NB4 (cell line): Measurements from ENCODE around the gene BIRC5.

ENCODE experiments used
- MYC ChIP-seq: IDR thresholded peaks from 2 replicates; pipeline ENCODE4 v1.6.1; 2011; ENCODE audit warnings: low read depth, low read length
- POLR2A ChIP-seq: IDR thresholded peaks from 2 replicates; pipeline ENCODE4 v1.6.1; 2011; ENCODE audit warnings: mild to moderate bottlenecking; ENCODE audit not compliant: insufficient read length; ENCODE audit errors: extremely low read depth
- TF ChIP-seq, protein P1 (sequence below): IDR thresholded peaks from one replicate; pipeline ENCODE4 v1.5.1; 2012; ENCODE audit warnings: low read depth, low read length
- TF ChIP-seq, protein P2 (sequence below): IDR thresholded peaks from 2 replicates; pipeline ENCODE4 v1.6.1; 2011; ENCODE audit warnings: low read depth, low read length

DNA sequence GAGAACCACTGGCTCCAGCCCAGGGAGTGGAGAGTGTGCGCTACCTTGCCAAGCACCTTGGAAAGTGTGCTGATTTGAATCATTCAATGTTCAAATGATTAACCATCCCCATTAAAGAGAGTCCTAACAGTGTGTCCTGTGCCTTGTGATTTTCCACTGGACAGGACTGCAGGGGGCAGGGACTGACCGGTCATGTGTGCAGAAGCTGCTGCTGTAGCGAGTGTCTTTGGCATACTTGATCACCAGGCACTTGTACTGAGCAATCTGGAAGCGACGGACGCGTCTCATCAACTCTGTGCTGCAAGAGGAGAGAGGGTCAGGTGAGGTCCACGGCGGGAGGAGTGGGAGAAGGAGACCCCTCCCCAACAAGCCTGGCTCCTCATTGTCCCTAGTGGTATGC lies 29.2 kb upstream of the BIRC5 start:
- TF ChIP-seq, protein P1, sequence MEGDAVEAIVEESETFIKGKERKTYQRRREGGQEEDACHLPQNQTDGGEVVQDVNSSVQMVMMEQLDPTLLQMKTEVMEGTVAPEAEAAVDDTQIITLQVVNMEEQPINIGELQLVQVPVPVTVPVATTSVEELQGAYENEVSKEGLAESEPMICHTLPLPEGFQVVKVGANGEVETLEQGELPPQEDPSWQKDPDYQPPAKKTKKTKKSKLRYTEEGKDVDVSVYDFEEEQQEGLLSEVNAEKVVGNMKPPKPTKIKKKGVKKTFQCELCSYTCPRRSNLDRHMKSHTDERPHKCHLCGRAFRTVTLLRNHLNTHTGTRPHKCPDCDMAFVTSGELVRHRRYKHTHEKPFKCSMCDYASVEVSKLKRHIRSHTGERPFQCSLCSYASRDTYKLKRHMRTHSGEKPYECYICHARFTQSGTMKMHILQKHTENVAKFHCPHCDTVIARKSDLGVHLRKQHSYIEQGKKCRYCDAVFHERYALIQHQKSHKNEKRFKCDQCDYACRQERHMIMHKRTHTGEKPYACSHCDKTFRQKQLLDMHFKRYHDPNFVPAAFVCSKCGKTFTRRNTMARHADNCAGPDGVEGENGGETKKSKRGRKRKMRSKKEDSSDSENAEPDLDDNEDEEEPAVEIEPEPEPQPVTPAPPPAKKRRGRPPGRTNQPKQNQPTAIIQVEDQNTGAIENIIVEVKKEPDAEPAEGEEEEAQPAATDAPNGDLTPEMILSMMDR = no peak
- TF ChIP-seq MYC (no peak), POLR2A (no peak)
- TF ChIP-seq, protein P2, sequence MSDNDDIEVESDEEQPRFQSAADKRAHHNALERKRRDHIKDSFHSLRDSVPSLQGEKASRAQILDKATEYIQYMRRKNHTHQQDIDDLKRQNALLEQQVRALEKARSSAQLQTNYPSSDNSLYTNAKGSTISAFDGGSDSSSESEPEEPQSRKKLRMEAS = no peak
